SK-N-SH treated with all-trans-retinoic acid at 6 μM for 48 hours (cell line): Measurements from ENCODE around the gene DSN1.

Source experiments
- ATAC-seq: fragments of 200-7000 bp; cut with Tn5 transposase; 3 replicates; pipeline ENCODE4 v1.9.1; 2020; ENCODE audit warnings: mild to moderate bottlenecking, moderate library complexity
- ARNTL ChIP-seq: fragments of 450-650 bp; formaldehyde crosslinking; IDR thresholded peaks from 2 replicates; pipeline ENCODE4 v1.5.0; 2020; ENCODE audit warnings: low read depth, mild to moderate bottlenecking, moderate library complexity, borderline replicate concordance
- BACH2 ChIP-seq: fragments of 250-450 bp; sonication (Bioruptor Pico); IDR thresholded peaks from 2 replicates; pipeline ENCODE4 v1.9.0; 2021; ENCODE audit warnings: mild to moderate bottlenecking, borderline replicate concordance
- CSDC2 ChIP-seq: fragments of 250-450 bp; sonication (Bioruptor Pico); IDR thresholded peaks from 2 replicates; pipeline ENCODE4 v1.5.0; 2020; ENCODE audit warnings: mild to moderate bottlenecking, moderate library complexity
- CSRNP3 ChIP-seq: fragments of 250-450 bp; sonication (Bioruptor Pico); IDR thresholded peaks from 2 replicates; pipeline ENCODE4 v1.5.1; 2021; ENCODE audit warnings: mild to moderate bottlenecking, moderate library complexity
- GLIS3 ChIP-seq: fragments of 250-450 bp; sonication (Bioruptor Pico); IDR thresholded peaks from 2 replicates; pipeline ENCODE4 v1.5.0; 2020; ENCODE audit warnings: mild to moderate bottlenecking, moderate library complexity
- ISL1 ChIP-seq: fragments of 250-450 bp; sonication (Bioruptor Pico); IDR thresholded peaks from 2 replicates; pipeline ENCODE4 v2.1.2; 2022; ENCODE audit warnings: mild to moderate bottlenecking, moderate library complexity
- OSR1 ChIP-seq: fragments of 250-450 bp; sonication (Bioruptor Pico); IDR thresholded peaks from 2 replicates; pipeline ENCODE4 v1.8.0; 2022; ENCODE audit warnings: moderate library complexity, mild to moderate bottlenecking, inconsistent platforms
- POU6F1 ChIP-seq: fragments of 250-450 bp; sonication (Bioruptor Pico); IDR thresholded peaks from 2 replicates; pipeline ENCODE4 v1.8.0; 2021; ENCODE audit warnings: low read depth, mild to moderate bottlenecking, moderate library complexity, borderline replicate concordance
- PPARA ChIP-seq: fragments of 250-450 bp; sonication (Bioruptor Pico); IDR thresholded peaks from 2 replicates; pipeline ENCODE4 v1.5.0; 2020; ENCODE audit warnings: mild to moderate bottlenecking, borderline replicate concordance
- RARB ChIP-seq: fragments of 250-450 bp; sonication (Bioruptor Pico); IDR thresholded peaks from 2 replicates; pipeline ENCODE4 v1.8.0; 2021; ENCODE audit warnings: mild to moderate bottlenecking, moderate library complexity
- SNAI2 ChIP-seq: fragments of 250-450 bp; sonication (Bioruptor Pico); IDR thresholded peaks from 2 replicates; pipeline ENCODE4 v1.5.0; 2020; ENCODE audit warnings: mild to moderate bottlenecking, moderate library complexity
- TCF4 ChIP-seq: fragments of 250-450 bp; sonication (Bioruptor Pico); IDR thresholded peaks from 2 replicates; pipeline ENCODE4 v1.8.0; 2021; ENCODE audit warnings: mild to moderate bottlenecking, moderate library complexity, borderline replicate concordance
- TOX ChIP-seq: fragments of 250-450 bp; sonication (Bioruptor Pico); IDR thresholded peaks from 2 replicates; pipeline ENCODE4 v1.8.0; 2021; ENCODE audit warnings: mild to moderate bottlenecking, moderate library complexity, borderline replicate concordance
- TSHZ2 ChIP-seq: fragments of 250-450 bp; sonication (Bioruptor Pico); IDR thresholded peaks from 2 replicates; pipeline ENCODE4 v1.5.0; 2020; ENCODE audit warnings: mild to moderate bottlenecking, moderate library complexity
- ZC3H10 ChIP-seq: fragments of 250-450 bp; sonication (Bioruptor Pico); IDR thresholded peaks from 2 replicates; pipeline ENCODE4 v1.5.1; 2021; ENCODE audit warnings: mild to moderate bottlenecking, moderate library complexity
- ZFP3 ChIP-seq: fragments of 250-450 bp; sonication (Bioruptor Pico); IDR thresholded peaks from 2 replicates; pipeline ENCODE4 v1.5.0; 2020; ENCODE audit warnings: mild to moderate bottlenecking, moderate library complexity
- ZNF70 ChIP-seq: fragments of 450-650 bp; formaldehyde crosslinking; IDR thresholded peaks from 2 replicates; pipeline ENCODE4 v1.5.0; 2020; ENCODE audit warnings: mild to moderate bottlenecking, moderate library complexity

The DSN1 gene

GRCh38 chr20:36745927-36746659 is 27.5 kb downstream of the DSN1 start, which contains the start of gene NDRG3:
Gene NDRG3, minus strand, starts transcription at chr20:36746090. Its CDS starts 24,355 bp downstream, at chr20:36721735.
- peak; percentile 97 for ATAC-seq
- TF ChIP-seq ZFP3 (CRISPR knock-in tag) = no peak
- no peak for TF ChIP-seq ZNF70 (CRISPR knock-in tag)
- TF ChIP-seq ARNTL (CRISPR knock-in tag) = no peak
- no peak for TF ChIP-seq CSDC2 (CRISPR knock-in tag)
- no peak for TF ChIP-seq OSR1
- TF ChIP-seq BACH2 = no peak

- TF ChIP-seq POU6F1 = no peak
- ATAC-seq = peak; percentile 48
Measured at GRCh38 chr20:36745234-36745926, 28.2 kb downstream of the DSN1 start.

GRCh38 chr20:36744764-36745191 is 28.8 kb downstream of the DSN1 start:
- TF ChIP-seq TOX (no peak), SNAI2 (CRISPR knock-in tag) (no peak), BACH2 (no peak), ZC3H10 (CRISPR knock-in tag) (no peak), RARB (CRISPR knock-in tag) (no peak), ZNF70 (CRISPR knock-in tag) (no peak), PPARA (CRISPR knock-in tag) (no peak)
- peak; percentile 45 for ATAC-seq

- ATAC-seq = no peak
Measured at GRCh38 chr20:36744243-36744642, 29.3 kb downstream of the DSN1 start.

GRCh38 chr20:36742558-36742957 is 31.0 kb downstream of the DSN1 start:
- ATAC-seq = no peak
- no peak for TF ChIP-seq OSR1
- no peak for TF ChIP-seq SNAI2 (CRISPR knock-in tag)
- TF ChIP-seq CSRNP3 (CRISPR knock-in tag) = no peak
- TF ChIP-seq ZC3H10 (CRISPR knock-in tag) = no peak
- no peak for TF ChIP-seq RARB (CRISPR knock-in tag)

More at GRCh38 chr20:36744243-36744642, 29.3 kb downstream of the DSN1 start:
- TF ChIP-seq GLIS3 (CRISPR knock-in tag) (no peak), TCF4 (no peak), ISL1 (CRISPR knock-in tag) (no peak), CSRNP3 (CRISPR knock-in tag) (no peak), TOX (no peak), RARB (CRISPR knock-in tag) (no peak)

GRCh38 chr20:36741072-36741471 is 32.5 kb downstream of the DSN1 start:
- ATAC-seq = no peak

More at GRCh38 chr20:36741072-36741471, 32.5 kb downstream of the DSN1 start:
- TF ChIP-seq TSHZ2 (CRISPR knock-in tag) (no peak), RARB (CRISPR knock-in tag) (no peak)
